DOHH2 (cell line): Measurements from ENCODE around the gene PPP5C.

ENCODE experiments used
- EZH2phosphoT487 ChIP-seq: fragments of 200-600 bp; sonication (generic); IDR thresholded peaks from 2 replicates; pipeline ENCODE4 v1.6.1; 2017; ENCODE audit warnings: borderline replicate concordance, mild to moderate bottlenecking, antibody characterized with exemption, low read length, moderate library complexity, mixed read lengths
- TF ChIP-seq, protein P1 (sequence below): fragments of 200-600 bp; sonication (generic); IDR thresholded peaks from one replicate; pipeline ENCODE4 v1.5.1; 2014; ENCODE audit warnings: antibody characterized with exemption, mild to moderate bottlenecking, low read depth, low read length; ENCODE audit not compliant: poor library complexity, severe bottlenecking

GRCh38 chr19:46427518-46428045, 80.7 kb downstream of the PPP5C start:
- TF ChIP-seq, protein P1, sequence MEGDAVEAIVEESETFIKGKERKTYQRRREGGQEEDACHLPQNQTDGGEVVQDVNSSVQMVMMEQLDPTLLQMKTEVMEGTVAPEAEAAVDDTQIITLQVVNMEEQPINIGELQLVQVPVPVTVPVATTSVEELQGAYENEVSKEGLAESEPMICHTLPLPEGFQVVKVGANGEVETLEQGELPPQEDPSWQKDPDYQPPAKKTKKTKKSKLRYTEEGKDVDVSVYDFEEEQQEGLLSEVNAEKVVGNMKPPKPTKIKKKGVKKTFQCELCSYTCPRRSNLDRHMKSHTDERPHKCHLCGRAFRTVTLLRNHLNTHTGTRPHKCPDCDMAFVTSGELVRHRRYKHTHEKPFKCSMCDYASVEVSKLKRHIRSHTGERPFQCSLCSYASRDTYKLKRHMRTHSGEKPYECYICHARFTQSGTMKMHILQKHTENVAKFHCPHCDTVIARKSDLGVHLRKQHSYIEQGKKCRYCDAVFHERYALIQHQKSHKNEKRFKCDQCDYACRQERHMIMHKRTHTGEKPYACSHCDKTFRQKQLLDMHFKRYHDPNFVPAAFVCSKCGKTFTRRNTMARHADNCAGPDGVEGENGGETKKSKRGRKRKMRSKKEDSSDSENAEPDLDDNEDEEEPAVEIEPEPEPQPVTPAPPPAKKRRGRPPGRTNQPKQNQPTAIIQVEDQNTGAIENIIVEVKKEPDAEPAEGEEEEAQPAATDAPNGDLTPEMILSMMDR: no peak
- no peak for TF ChIP-seq EZH2phosphoT487
